ENCODE data around the gene HSD17B4. TPM values are rescaled to one million over a fixed set of nuclear protein-coding genes. Genes with fewer than 3 reads are reported as not detected.
"Not testable (repeated sequence)": the region's sequence is repeated elsewhere in the genome, so short reads cannot be mapped to it uniquely, and the experiment has no call there.

HSD17B4 gene
- total and polyA plus RNA-seq, 5 experiments from 2014 or later: 43.3 to 64.9 (median 49.4) TPM

- H3K9me3 Mint-ChIP-seq, H3K27me3 Mint-ChIP-seq, ATAC-seq, POLR2A ChIA-PET, H3K36me3 Mint-ChIP-seq: not testable (repeated sequence)
- H3K27ac Mint-ChIP-seq: peak overlapping the region in 3 of 10 donors; percentile 43 to 61 (median 44)
- peak overlapping the region in 1 of 10 donors; percentile 16 for H3K4me3 Mint-ChIP-seq
- DNase-seq: peak in 1 of 10 donors; percentile 9
- H3K4me1 Mint-ChIP-seq: peaks cover 9 to 59% (median 24%) of the 10 kb centered on the region in 4 donors
Observed at GRCh38 chr5:119414124-119414734, 38.1 kb upstream of the HSD17B4 start.

GRCh38 chr5:119417891-119418605, 34.2 kb upstream of the HSD17B4 start:
- ATAC-seq: no peak
- peaks cover 0 to 3% (median 0%) of the 10 kb centered on the region in 5 donors for H3K27me3 Mint-ChIP-seq
- POLR2A ChIA-PET: interaction anchor here (0.9 kb wide), 1 partner anchor 347 kb away, joined by 3 read pairs; the partner anchor contains the start of gene DMXL1
- DNase-seq: no peak
- H3K9me3 Mint-ChIP-seq: no peaks in the 10 kb centered on the region
- peaks cover 6 to 46% (median 11%) of the 10 kb centered on the region in 4 donors for H3K4me1 Mint-ChIP-seq
- H3K36me3 Mint-ChIP-seq: no peaks in the 10 kb centered on the region
- H3K4me3 Mint-ChIP-seq: peak overlapping the region in 6 of 10 donors; percentile 5 to 38 (median 10)
- no peak overlapping the region for H3K27ac Mint-ChIP-seq

GRCh38 chr5:119418606-119419100, 33.6 kb upstream of the HSD17B4 start:
- Mint-ChIP-seq H3K9me3 (no peaks in the 10 kb centered on the region), H3K27ac (peak overlapping the region in 1 of 10 donors; percentile 7)

GRCh38 chr5:119420169-119420568, 32.1 kb upstream of the HSD17B4 start:
- peaks cover 0 to 8% (median 0%) of the 10 kb centered on the region in 5 donors for H3K27me3 Mint-ChIP-seq
- ATAC-seq (no peak), DNase-seq (no peak)
- H3K4me3 Mint-ChIP-seq: no peak overlapping the region
- H3K27ac Mint-ChIP-seq: peak overlapping the region in 1 of 10 donors; percentile 7
- H3K4me1 Mint-ChIP-seq: peaks cover 6 to 37% (median 11%) of the 10 kb centered on the region in 4 donors
- no peaks in the 10 kb centered on the region for H3K9me3 Mint-ChIP-seq
- POLR2A ChIA-PET: no interaction called here
- H3K36me3 Mint-ChIP-seq: no peaks in the 10 kb centered on the region

More at GRCh38 chr5:119418606-119419100, 33.6 kb upstream of the HSD17B4 start:
- H3K4me3 Mint-ChIP-seq: no peak overlapping the region
- ATAC-seq: no peak
- POLR2A ChIA-PET: interaction anchor here (0.9 kb wide), 1 partner anchor 348 kb away, joined by 3 read pairs; the partner anchor contains the start of gene DMXL1
- peaks cover 6 to 46% (median 11%) of the 10 kb centered on the region in 4 donors for H3K4me1 Mint-ChIP-seq
- no peak for DNase-seq
- H3K27me3 Mint-ChIP-seq: peaks cover 0 to 4% (median 0%) of the 10 kb centered on the region in 5 donors
- H3K36me3 Mint-ChIP-seq: no peaks in the 10 kb centered on the region

GRCh38 chr5:119426057-119426456, 26.2 kb upstream of the HSD17B4 start:
- peaks cover 0 to 15% (median 0%) of the 10 kb centered on the region in 4 donors for H3K4me1 Mint-ChIP-seq
- ATAC-seq (no peak), DNase-seq (no peak)
- POLR2A ChIA-PET: no interaction called here
- no peaks in the 10 kb centered on the region for H3K9me3 Mint-ChIP-seq
- no peaks in the 10 kb centered on the region for H3K36me3 Mint-ChIP-seq
- no peak overlapping the region for H3K4me3 Mint-ChIP-seq
- H3K27me3 Mint-ChIP-seq: peaks cover 0 to 8% (median 0%) of the 10 kb centered on the region in 5 donors
- H3K27ac Mint-ChIP-seq: no peak overlapping the region

GRCh38 chr5:119427060-119427459, 25.2 kb upstream of the HSD17B4 start:
- POLR2A ChIA-PET: no interaction called here
- no peak overlapping the region for H3K4me3 Mint-ChIP-seq
- peaks cover 0 to 12% (median 0%) of the 10 kb centered on the region in 5 donors for H3K27me3 Mint-ChIP-seq
- H3K36me3 Mint-ChIP-seq: peaks cover 0 to 3% (median 0%) of the 10 kb centered on the region in 3 donors
- no peaks in the 10 kb centered on the region for H3K9me3 Mint-ChIP-seq
- no peak for DNase-seq
- ATAC-seq: no peak
- no peak overlapping the region for H3K27ac Mint-ChIP-seq
- H3K4me1 Mint-ChIP-seq: peaks cover 0 to 15% (median 0%) of the 10 kb centered on the region in 4 donors

GRCh38 chr5:119427596-119427995, 24.7 kb upstream of the HSD17B4 start:
- H3K36me3 Mint-ChIP-seq, H3K4me3 Mint-ChIP-seq, POLR2A ChIA-PET, H3K27ac Mint-ChIP-seq, ATAC-seq, DNase-seq, H3K9me3 Mint-ChIP-seq: not testable (repeated sequence)
- Mint-ChIP-seq H3K4me1 (peaks cover 0 to 15% (median 0%) of the 10 kb centered on the region in 4 donors), H3K27me3 (peaks cover 0 to 12% (median 0%) of the 10 kb centered on the region in 5 donors)

- Mint-ChIP-seq H3K27me3 (peaks cover 0 to 12% (median 0%) of the 10 kb centered on the region in 5 donors), H3K4me1 (peaks cover 0 to 15% (median 0%) of the 10 kb centered on the region in 4 donors), H3K27ac (peak overlapping the region in 1 of 10 donors; percentile 46)
- DNase-seq, H3K9me3 Mint-ChIP-seq, H3K4me3 Mint-ChIP-seq, H3K36me3 Mint-ChIP-seq, ATAC-seq, POLR2A ChIA-PET: not testable (repeated sequence)
Observed at GRCh38 chr5:119428166-119428565, 24.1 kb upstream of the HSD17B4 start.

- H3K36me3 Mint-ChIP-seq: not testable (repeated sequence)
Observed at GRCh38 chr5:119428574-119428973, 23.7 kb upstream of the HSD17B4 start.

GRCh38 chr5:119432674-119433237, 19.5 kb upstream of the HSD17B4 start:
- not testable (repeated sequence) for H3K36me3 Mint-ChIP-seq, ATAC-seq, H3K9me3 Mint-ChIP-seq, H3K4me3 Mint-ChIP-seq, DNase-seq
- Mint-ChIP-seq H3K27me3 (peaks cover 6 to 25% (median 12%) of the 10 kb centered on the region in 5 donors), H3K27ac (peak overlapping the region in 1 of 10 donors; percentile 73), H3K4me1 (peaks cover 5 to 23% (median 9%) of the 10 kb centered on the region in 4 donors)
- POLR2A ChIA-PET: interaction anchor here (0.7 kb wide), 1 partner anchor 102 kb away, joined by 3 read pairs; no protein-coding TSS in a partner anchor

More at GRCh38 chr5:119428574-119428973, 23.7 kb upstream of the HSD17B4 start:
- POLR2A ChIA-PET, H3K27ac Mint-ChIP-seq, H3K4me3 Mint-ChIP-seq, ATAC-seq, DNase-seq, H3K9me3 Mint-ChIP-seq: not testable (repeated sequence)
- peaks cover 0 to 15% (median 0%) of the 10 kb centered on the region in 4 donors for H3K4me1 Mint-ChIP-seq
- H3K27me3 Mint-ChIP-seq: peaks cover 0 to 11% (median 0%) of the 10 kb centered on the region in 5 donors

GRCh38 chr5:119435436-119436132, 16.7 kb upstream of the HSD17B4 start:
- Mint-ChIP-seq H3K4me1 (peaks cover 5 to 21% (median 11%) of the 10 kb centered on the region in 4 donors), H3K27me3 (peaks cover 6 to 30% (median 20%) of the 10 kb centered on the region in 5 donors), H3K27ac (peak overlapping the region in 3 of 10 donors; percentile 4 to 52 (median 49)), H3K4me3 (peak overlapping the region in 2 of 10 donors; percentile 5 to 31), H3K36me3 (peaks cover 0 to 3% (median 0%) of the 10 kb centered on the region in 3 donors), H3K9me3 (peaks cover 0 to 5% (median 0%) of the 10 kb centered on the region in 9 donors)
- ATAC-seq: peak; percentile 88 to 90
- POLR2A ChIA-PET: interaction anchor here (0.6 kb wide), 1 partner anchor 92 kb away, joined by 3 read pairs; no protein-coding TSS in a partner anchor
- peak; percentile 54 to 89 (median 68) for DNase-seq

All from naive thymus-derived CD8-positive, alpha-beta T cell (primary cell).